22Rv1 (cell line): ENCODE measurements around the gene PPP1R27.

Experiments
- CTCF ChIP-seq: fragments of 450-650 bp; IDR thresholded peaks from 2 replicates; pipeline ENCODE4 v1.5.1; 2017; ENCODE audit warnings: mild to moderate bottlenecking
- ZFX ChIP-seq: fragments of 450-650 bp; IDR thresholded peaks from 2 replicates; pipeline ENCODE4 v1.6.1; 2017; ENCODE audit warnings: antibody characterized with exemption, borderline replicate concordance

GRCh38 chr17:81809556-81809998 is 25.3 kb downstream of the PPP1R27 start:
- TF ChIP-seq CTCF = no peak
- TF ChIP-seq ZFX = no peak
